Medulla oblongata (tissue), 1 donor: ENCODE data around the gene PMF1.

ENCODE experiments used
- DNase-seq: peaks from one replicate; pipeline ENCODE4 v3.0.0-alpha.2; 2015; ENCODE audit errors: extremely low spot score

The PMF1 gene

GRCh38 chr1:156236164-156236563 lies 23.4 kb downstream of the PMF1 start:
- no peak for DNase-seq

GRCh38 chr1:156238248-156238647 lies 25.4 kb downstream of the PMF1 start:
- DNase-seq = no peak

DNA sequence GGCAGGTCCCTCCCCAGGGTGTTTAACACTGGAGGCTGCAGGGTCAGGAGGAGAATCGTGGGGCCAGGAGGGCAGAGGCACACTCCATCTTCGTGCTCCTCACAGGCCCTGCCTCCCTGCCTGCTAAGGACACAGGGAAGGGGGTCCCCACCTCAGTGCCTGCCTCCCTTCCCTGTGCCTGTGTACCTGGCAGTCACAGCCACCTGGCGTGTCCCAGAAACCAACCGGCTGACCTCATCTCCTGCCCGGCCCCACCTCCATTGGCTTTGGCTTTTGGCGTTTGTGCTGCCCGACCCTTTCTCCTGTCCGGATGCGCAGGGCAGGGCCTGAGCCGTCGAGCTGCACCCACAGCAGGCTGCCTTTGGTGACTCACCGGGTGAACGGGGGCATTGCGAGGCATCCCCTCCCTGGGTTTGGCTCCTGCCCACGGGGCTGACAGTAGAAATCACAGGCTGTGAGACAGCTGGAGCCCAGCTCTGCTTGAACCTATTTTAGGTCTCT lies 28.6 kb downstream of the PMF1 start:
- no peak for DNase-seq

GRCh38 chr1:156241926-156242325 lies 29.1 kb downstream of the PMF1 start, which contains the start of gene BGLAP:
Gene BGLAP, plus strand, starts transcription at chr1:156242184. Its CDS starts 48 bp downstream, at chr1:156242232.
- DNase-seq = no peak

- DNase-seq = no peak
Observed at GRCh38 chr1:156242738-156243137, 29.9 kb downstream of the PMF1 start.

GRCh38 chr1:156244126-156244525 lies 31.3 kb downstream of the PMF1 start:
- DNase-seq = no peak

GRCh38 chr1:156244712-156245111 lies 31.9 kb downstream of the PMF1 start:
- DNase-seq = no peak

DNA sequence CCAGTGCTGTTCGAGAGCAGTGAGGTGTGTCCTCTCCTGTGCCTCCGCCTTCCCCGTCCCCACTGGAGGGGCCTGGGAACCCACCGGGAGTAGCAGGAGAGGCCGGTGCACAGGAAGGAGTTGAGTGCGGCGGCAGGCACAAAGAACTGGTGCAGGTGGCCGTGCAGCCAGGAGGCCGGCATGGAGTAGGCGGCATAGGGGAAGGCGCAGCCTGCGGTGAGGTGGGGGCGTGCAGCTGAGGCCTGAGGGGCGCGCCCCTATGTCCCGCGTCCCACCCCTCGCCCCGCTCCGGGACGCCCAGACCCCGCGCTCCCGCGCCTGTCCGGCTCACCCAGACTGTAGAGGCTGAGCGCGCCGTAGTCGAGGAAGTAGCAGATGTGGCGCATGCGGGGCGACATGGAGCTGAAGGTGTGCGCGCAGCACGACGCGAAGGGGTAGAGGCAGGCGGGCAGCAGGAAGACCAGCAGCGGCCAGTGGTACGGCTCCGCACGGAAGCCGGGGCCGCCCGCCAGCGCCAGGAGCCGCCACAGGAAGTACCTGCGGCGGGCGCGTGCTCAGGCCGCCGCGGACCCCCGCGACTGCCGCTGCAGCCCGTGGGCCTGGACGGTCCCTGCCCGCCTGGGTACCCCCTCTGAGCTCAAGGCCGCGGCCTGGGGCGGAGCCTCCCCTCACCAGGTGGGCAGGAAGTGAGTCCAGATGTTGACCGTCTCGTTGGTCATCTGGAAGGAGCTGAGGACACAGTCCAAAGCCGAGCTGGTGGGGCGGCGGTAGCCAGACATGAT lies 32.8 kb downstream of the PMF1 start:
- no peak for DNase-seq

GRCh38 chr1:156246241-156246780 lies 33.5 kb downstream of the PMF1 start:
- DNase-seq = no peak

DNA sequence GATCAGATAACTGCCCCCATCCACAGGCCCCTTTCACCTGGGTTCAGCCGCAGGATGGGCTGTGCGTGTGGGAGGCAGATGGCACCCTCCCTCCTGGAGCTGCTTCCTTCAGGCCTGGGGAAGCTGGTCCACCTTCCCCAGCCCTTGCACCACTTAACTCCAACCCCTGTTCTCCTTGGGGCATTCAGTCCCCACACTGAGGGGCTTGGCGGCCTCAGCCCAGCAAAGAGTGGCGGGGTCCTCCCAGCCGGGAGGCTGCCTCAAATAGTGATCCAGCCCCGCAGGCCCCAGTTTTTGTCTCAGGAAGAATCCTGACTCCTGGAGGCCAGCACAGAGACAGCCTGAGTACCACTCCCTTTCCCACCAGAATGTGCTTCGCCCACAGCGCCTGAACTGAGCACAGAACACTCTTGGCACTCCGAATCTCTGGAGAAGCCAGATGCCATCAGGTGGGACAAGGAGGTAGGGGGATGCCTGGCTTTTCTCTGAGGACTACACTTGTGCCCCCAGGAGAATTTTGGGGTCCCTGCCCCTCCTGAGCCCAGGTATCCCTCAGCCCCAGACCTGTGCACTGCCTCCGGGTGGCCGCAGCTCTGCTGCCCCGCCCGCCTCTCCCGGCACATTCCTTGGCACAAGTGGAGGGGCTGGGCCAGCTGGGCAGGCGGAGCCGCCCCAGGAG lies 34.1 kb downstream of the PMF1 start:
- DNase-seq = peak; percentile 58

DNA sequence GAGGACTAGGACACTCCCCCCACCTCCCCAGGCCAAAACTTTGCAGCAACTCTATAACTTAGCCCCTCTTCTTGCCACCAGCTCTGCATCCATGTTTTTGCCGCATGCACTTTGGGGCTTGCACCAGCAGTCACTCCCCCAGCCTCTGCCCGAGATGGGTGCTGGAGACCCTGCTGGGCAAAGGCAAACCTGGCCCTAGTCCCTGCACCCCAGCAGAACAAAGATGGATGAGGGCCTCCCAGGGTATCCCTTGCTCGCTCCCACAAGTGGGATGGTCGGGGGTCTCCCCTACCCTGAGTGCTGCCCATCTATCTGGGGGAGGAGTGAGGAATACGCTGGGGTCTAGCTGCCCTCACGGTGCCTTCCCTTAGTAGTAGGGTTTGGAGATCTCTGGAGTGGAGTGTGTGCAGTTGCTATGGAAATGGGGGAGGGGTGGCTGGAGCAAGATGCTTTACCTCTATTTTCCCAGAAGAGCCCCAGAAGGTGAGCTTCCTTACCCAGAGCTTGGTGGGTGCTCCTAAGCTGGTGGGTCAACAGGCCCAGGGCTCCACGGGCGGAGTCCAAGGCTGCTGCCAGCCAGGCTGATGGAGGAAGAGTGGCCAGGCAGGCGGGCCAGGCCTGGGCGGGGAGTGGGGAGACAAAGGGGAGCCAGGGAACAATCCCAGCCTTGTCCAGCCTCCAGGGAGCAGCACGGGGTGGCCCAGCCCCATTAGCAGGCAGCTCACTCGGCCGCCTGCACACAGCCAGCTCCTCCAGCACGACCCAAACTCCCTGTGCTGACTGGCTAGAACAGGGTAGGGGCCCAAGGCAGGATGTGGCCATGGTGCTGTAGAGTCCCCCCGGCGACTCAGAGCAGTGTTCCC lies 34.9 kb downstream of the PMF1 start, which contains the start of gene PAQR6:
Gene PAQR6 (minus strand): TSS at position 597 of the 863 bp plus-strand sequence. CDS start 1,325 bp downstream, outside the sequence.
- DNase-seq = peak; percentile 96

GRCh38 chr1:156248323-156248683 lies 35.5 kb downstream of the PMF1 start:
- DNase-seq = no peak

DNA sequence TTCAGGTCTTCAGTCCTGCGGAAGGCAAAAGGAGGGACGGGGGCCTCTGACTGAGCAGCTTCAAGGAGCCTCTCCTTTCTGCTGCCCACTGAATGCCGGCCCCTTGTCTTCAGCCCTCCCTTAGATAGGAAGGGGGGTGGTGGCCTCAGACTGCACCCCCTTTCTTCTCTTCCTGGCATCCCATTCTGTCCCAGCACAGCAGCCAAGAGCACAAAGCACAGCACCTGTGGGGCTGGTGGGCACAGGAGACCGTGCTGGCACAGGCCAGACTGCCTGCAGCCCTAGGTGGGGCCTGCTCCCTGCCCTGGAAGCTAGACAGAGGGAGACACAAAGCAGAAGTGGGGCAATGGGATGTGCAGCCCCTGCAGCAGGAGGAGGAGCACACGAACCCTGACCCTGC lies 36.8 kb downstream of the PMF1 start:
- DNase-seq = no peak

DNA sequence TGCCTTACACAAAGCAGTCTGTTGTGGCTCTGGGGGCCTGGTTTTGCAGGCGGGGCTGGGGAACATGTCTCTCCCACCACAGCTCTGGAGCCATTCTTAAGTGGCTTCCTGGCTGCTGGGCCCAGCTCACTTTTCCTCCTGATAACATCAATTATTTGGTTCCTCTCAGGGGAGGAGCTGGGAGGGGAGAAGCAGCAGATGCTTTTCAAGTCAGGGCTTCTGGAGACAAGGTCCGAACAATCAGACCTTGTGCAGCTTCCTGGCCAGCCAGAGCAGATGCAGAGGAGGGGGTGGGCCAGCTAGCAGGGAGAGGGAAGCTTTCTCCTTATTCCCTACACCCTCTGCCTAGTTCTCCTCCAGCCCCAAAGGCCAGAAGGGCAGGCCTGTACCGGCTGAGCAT lies 38.7 kb downstream of the PMF1 start:
- peak; percentile 52 for DNase-seq

- no peak for DNase-seq
Observed at GRCh38 chr1:156253634-156254033, 40.8 kb downstream of the PMF1 start.

DNA sequence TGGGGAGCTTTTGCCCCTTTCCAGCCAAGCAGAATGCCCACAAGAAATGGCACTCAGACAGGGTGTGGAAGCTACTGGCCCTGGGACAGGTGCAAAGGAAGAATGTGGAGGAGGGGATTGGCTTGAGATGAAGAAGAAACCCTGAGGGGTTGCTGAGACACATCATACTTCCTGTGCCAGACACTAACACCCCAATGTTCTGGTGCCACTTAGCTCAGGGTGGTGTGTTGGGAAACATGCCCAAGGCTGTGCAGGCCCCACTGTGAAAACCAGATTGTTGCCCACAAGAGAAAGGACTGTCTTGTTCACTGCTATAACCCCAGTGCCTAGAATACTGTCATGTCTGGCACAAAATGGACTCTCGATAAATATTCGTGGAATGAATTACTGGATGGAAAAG lies 44.9 kb downstream of the PMF1 start:
- peak; percentile 55 for DNase-seq

DNA sequence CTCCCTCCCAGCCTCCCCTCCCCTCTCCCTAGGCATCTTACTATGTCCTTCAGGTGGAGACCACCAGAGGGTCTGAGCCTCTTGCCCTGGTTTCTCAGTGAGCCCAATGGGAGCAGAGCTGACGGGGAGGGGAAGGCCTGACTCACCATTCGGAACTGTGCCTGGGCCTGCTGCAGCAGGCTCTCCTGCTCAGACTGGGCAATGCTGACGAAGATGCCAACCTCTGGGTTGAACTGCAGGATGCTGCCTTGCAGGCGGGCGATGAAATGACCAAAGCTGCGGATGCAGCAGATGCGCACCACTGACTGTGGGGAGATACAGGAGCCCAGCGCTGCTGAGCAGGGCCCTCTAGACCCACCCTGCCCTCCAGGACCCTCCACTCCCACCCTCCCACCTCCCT lies 46.1 kb downstream of the PMF1 start:
- no peak for DNase-seq

DNA sequence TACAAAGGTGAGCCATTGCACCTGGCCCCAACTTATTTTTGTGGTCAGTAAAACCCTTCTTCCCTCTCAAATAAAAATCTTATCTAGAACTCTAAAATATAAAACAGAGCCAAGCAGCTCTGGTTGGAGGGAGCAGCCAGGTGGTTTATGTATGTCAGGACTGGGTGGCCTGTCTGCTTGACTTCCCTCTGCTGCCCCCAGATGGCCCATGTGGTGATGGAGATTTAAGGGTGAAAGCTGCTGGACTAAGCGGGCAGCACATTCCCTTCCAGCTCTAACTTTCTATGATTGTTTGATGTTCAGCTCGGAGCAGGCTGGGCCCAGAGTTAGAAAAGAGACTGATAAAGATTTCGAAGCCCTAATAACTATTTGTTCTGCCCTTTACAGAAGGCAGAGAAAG lies 47.0 kb downstream of the PMF1 start:
- DNase-seq = peak; percentile 79

DNA sequence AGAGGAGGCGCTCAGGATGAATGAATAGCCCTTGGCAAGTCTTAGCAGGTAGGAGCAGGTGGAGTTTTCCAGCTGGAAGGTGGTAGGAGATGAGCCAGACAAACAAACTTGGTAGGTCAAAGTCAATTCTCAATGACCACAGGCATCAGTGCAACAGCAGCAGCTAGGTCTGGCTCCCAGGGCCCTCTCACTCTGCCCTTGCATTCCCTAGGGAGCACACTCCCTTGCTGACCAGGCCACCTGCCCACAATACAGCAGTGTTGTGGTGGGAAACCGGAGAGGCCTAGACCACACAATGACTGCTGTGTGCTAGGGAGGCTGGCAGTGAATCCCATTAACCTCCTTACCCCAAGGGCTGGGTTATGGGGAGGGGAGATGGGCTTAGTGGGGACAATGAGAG lies 48.1 kb downstream of the PMF1 start:
- peak; percentile 90 for DNase-seq

DNA sequence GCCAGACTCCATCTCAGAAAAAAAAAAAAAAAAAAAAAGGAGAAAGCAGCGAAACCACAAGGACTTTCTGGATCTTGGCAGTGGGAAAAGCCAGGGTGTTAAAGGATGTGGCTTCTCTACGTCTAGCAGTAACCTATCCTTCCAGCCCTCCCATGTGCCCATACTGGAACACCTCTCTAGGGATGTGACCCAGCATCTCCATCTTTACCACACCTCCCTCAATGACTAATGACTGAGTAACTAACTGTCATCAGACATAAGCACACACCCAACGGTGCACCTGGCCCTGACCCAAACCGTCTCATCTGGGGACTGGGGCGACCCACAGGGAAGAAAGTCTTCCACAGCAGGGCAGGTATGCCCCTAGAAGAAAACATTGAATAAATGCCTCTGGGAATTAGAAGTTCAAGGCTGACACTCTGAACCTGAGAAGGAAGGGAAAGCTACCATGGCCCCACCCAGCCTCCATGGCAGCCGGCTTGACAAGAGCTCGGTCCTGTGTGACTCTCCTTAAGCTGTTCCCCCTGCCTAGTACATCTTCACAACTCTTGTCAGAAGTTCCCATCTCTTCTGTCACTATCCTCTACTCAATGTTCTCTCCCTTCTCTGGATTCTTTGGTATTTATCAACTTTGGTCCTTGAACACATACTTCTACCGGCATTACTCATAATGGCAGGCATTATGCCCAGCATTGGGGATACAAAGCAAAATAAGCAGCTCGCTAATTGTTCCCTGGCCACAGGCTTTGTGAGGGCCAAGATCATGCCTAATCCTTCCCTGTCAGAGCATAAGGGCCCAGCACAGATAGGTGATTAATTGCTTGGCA lies 49.9 kb downstream of the PMF1 start:
- DNase-seq = no peak

GRCh38 chr1:156263288-156263655 lies 50.5 kb downstream of the PMF1 start:
- DNase-seq = no peak
